Right lobe of liver (tissue), 6 donors: ENCODE data around the gene IL34. TPM values are rescaled to one million over a fixed set of nuclear protein-coding genes. Genes with fewer than 3 reads are reported as not detected.

Source experiments
- ATAC-seq, 4 donors: fragments of 200-7000 bp; cut with Tn5 transposase; one replicate each; pipeline ENCODE4 v1.9.1; 2020; ENCODE audit warnings: mild to moderate bottlenecking in 4 of 4, moderate library complexity in 4 of 4
- DNase-seq, 3 donors: peaks; one replicate each; pipeline ENCODE4 v3.0.0-alpha.2; 2020
- H3K27ac ChIP-seq, 3 donors: fragments of 200-600 bp; one replicate each; pipeline ENCODE4 v1.8.0; 2022
- H3K27me3 ChIP-seq, 2 donors: fragments of 200-600 bp; one replicate each; pipeline ENCODE4 v1.8.0; 2022
- H3K36me3 ChIP-seq, 4 donors: fragments of 200-600 bp; sonication (generic) in 1 of 4; one replicate each; pipeline versions ENCODE4 v1.5.1 to v1.8.0; 2017 to 2022; ENCODE audit warnings: control low read depth in 1 of 4
- H3K4me1 ChIP-seq, 4 donors: fragments of 200-600 bp; sonication (generic) in 1 of 4; one replicate each; pipeline versions ENCODE4 v1.5.1 to v1.8.0; 2017 to 2022; ENCODE audit warnings: control low read depth in 1 of 4
- H3K4me3 ChIP-seq, 3 donors: fragments of 200-600 bp; one replicate each; pipeline ENCODE4 v1.8.0; 2022
- H3K9me3 ChIP-seq, 4 donors: fragments of 200-600 bp; sonication (generic) in 1 of 4; one replicate each; pipeline versions ENCODE4 v1.5.1 to v1.8.0; 2017 to 2022; ENCODE audit warnings: control low read depth in 1 of 4
- CTCF ChIP-seq, 4 donors: fragments of 200-600 bp in 3 of 4; fragments of 450-650 bp in 1 of 4; IDR thresholded peaks; one replicate each; pipeline versions ENCODE4 v1.5.1 to v1.8.0; 2016 to 2022; ENCODE audit warnings: antibody characterized with exemption in 4 of 4, mild to moderate bottlenecking in 2 of 4
- POLR2A ChIP-seq: fragments of 450-650 bp; IDR thresholded peaks from one replicate; pipeline ENCODE4 v1.6.1; 2017; ENCODE audit warnings: antibody characterized with exemption, mild to moderate bottlenecking
- WGBS: methylation state at CpG from one replicate; pipeline ENCODE4 v1.1.6; 2018; ENCODE audit warnings: low coverage, low lambda C conversion rate; ENCODE audit not compliant: insufficient coverage; ENCODE audit errors: missing lambda C conversion rate; 5-methylcytosine and 5-hydroxymethylcytosine counted together
- intact Hi-C, 2 donors: fragments of 100-400 bp; cut with DNase I; formaldehyde crosslinking; loops; one replicate each; pipeline versions ENCODE4 v1.11.2 to v1.14.1; 2022
- total RNA-seq, 6 experiments: library from RNA; depleted of rRNA in 2 of 6; stranded (reverse); fragments of >200 nt in 2 of 6; fragmentation: NEBNext Ultra II Directional in 3 of 6; extraction: Animal tissue kit (Norgen Biotek cat#: 25700) in 3 of 6; gene quantifications; one replicate each; pipeline versions ENCODE4 v1.1.0 to v1.2.4, GENCODE V29; 2016 to 2023
- donor health status: DM: no; HTN: yes; CAD: no.
- donor health status: DM: no; HTN: no; CAD: no.
- donor health status: DM: no; HTN: no; CAD: no.
- donor health status: DM: no; HTN: yes; CAD: no.
- donor health status: DM: no; HTN: yes; CAD: no.

Gene IL34
- total RNA-seq, 6 experiments from 2014 or later: 0.27 to 1.1 (median 0.49) TPM

GRCh38 chr16:70702624-70703023, 56.3 kb downstream of the IL34 start:
- Histone ChIP-seq H3K27ac (peak overlapping the region in 1 of 3 donors; percentile 20), H3K4me3 (no peak overlapping the region), H3K36me3 (no peaks in the 10 kb centered on the region), H3K27me3 (no peaks in the 10 kb centered on the region), H3K9me3 (no peaks in the 10 kb centered on the region), H3K4me1 (peaks cover 0 to 17% (median 0%) of the 10 kb centered on the region in 4 donors)
- ATAC-seq (peak in 3 of 4 donors; percentile 7 to 33 (median 17)), DNase-seq (no peak)
- TF ChIP-seq POLR2A: no peak
- TF ChIP-seq CTCF (IDR thresholded peaks at IDR 0.05): no peak
- intact Hi-C loops: no loop called here
- 0% methylated on average over 1 of the region's 8 CpGs for WGBS

GRCh38 chr16:70703041-70703834, 56.9 kb downstream of the IL34 start:
- WGBS: no CpG with 5 or more reads among the region's 16 CpGs
- H3K27me3 ChIP-seq: no peaks in the 10 kb centered on the region
- intact Hi-C loops: no loop called here
- H3K4me3 ChIP-seq: no peak overlapping the region
- ATAC-seq: peak in 3 of 4 donors; percentile 8 to 57 (median 24)
- H3K27ac ChIP-seq: peak overlapping the region in 1 of 3 donors; percentile 20
- H3K4me1 ChIP-seq: peaks cover 0 to 17% (median 0%) of the 10 kb centered on the region in 4 donors
- no peaks in the 10 kb centered on the region for H3K9me3 ChIP-seq
- no peaks in the 10 kb centered on the region for H3K36me3 ChIP-seq
- TF ChIP-seq CTCF (IDR thresholded peaks at IDR 0.05) (peak in 1 of 4 donors; percentile 7), POLR2A (no peak)
- no peak for DNase-seq

- Histone ChIP-seq H3K4me1 (peaks cover 0 to 21% (median 2%) of the 10 kb centered on the region in 4 donors), H3K36me3 (no peaks in the 10 kb centered on the region)
- 88% methylated on average over 3 of the region's 6 CpGs for WGBS
These were observed 57.5 kb downstream of the IL34 start for GRCh38 chr16:70703835-70704381.

GRCh38 chr16:70704586-70704985, 58.2 kb downstream of the IL34 start:
- no CpG with 5 or more reads among the region's 11 CpGs for WGBS
- H3K9me3 ChIP-seq: no peaks in the 10 kb centered on the region
- intact Hi-C loops: no loop called here
- ATAC-seq (no peak), DNase-seq (no peak)
- no peaks in the 10 kb centered on the region for H3K27me3 ChIP-seq
- no peaks in the 10 kb centered on the region for H3K36me3 ChIP-seq
- TF ChIP-seq CTCF (IDR thresholded peaks at IDR 0.05): no peak
- TF ChIP-seq POLR2A: no peak
- H3K4me1 ChIP-seq: peaks cover 0 to 28% (median 5%) of the 10 kb centered on the region in 4 donors
- H3K27ac ChIP-seq: no peak overlapping the region
- H3K4me3 ChIP-seq: no peak overlapping the region

More at GRCh38 chr16:70703835-70704381, 57.5 kb downstream of the IL34 start:
- no peak overlapping the region for H3K4me3 ChIP-seq
- TF ChIP-seq POLR2A (no peak), CTCF (IDR thresholded peaks at IDR 0.05) (no peak)
- no peak for ATAC-seq
- no peak overlapping the region for H3K27ac ChIP-seq
- intact Hi-C loops: no loop called here
- DNase-seq: no peak
- no peaks in the 10 kb centered on the region for H3K9me3 ChIP-seq
- no peaks in the 10 kb centered on the region for H3K27me3 ChIP-seq
